Stomach (tissue), 4 donors: Measurements from ENCODE around the gene ARID4A.

Experiments used
- CTCF ChIP-seq, 7 experiments: fragments of 450-650 bp in 4 of 7; fragments of 200-600 bp in 3 of 7; sonication (generic) in 3 of 7; IDR thresholded peaks; one replicate each; pipeline ENCODE4 v1.5.1; 2016 to 2019; ENCODE audit warnings: antibody characterized with exemption in 7 of 7, control low read depth in 2 of 7, mild to moderate bottlenecking in 1 of 7
- EP300 ChIP-seq: sonication (generic); formaldehyde crosslinking; IDR thresholded peaks from one replicate; pipeline ENCODE4 v1.6.1; 2017; ENCODE audit warnings: antibody characterized with exemption

- TF ChIP-seq CTCF (IDR thresholded peaks at IDR 0.05) (no peak), EP300 (no peak)
These were observed 92.5 kb downstream of the ARID4A start for GRCh38 chr14:58390830-58391229.
